Neural progenitor cell (in vitro differentiated cells): ENCODE measurements around the gene TTC21B. TPM values are rescaled to one million over a fixed set of nuclear protein-coding genes. Genes with fewer than 3 reads are reported as not detected.

Experiments
- DNase-seq: peaks from one replicate; pipeline ENCODE4 v3.0.0-alpha.2; 2016; ENCODE audit warnings: low spot score
- H2AFZ ChIP-seq: fragments of 200-600 bp; sonication (generic); replicated peaks from 2 replicates; pipeline ENCODE4 v1.6.1; 2016; ENCODE audit warnings: antibody characterized with exemption
- H3F3A ChIP-seq: fragments of 200-600 bp; sonication (generic); 2 replicates; pipeline ENCODE4 v1.6.1; 2016; ENCODE audit warnings: antibody characterized with exemption, low read depth
- H3K27ac ChIP-seq: fragments of 200-600 bp; sonication (generic); 2 replicates; pipeline ENCODE4 v1.5.1; 2016; ENCODE audit warnings: mild to moderate bottlenecking
- H3K27me3 ChIP-seq: fragments of 200-600 bp; sonication (generic); 2 replicates; pipeline ENCODE4 v1.6.1; 2016; ENCODE audit warnings: mild to moderate bottlenecking, moderate library complexity
- H3K36me3 ChIP-seq: fragments of 200-600 bp; sonication (generic); 2 replicates; pipeline ENCODE4 v1.5.1; 2016
- H3K4me1 ChIP-seq: fragments of 200-600 bp; sonication (generic); 2 replicates; pipeline ENCODE4 v1.6.1; 2016; ENCODE audit warnings: mixed run types
- H3K4me2 ChIP-seq: fragments of 200-600 bp; sonication (generic); 2 replicates; pipeline ENCODE4 v1.6.1; 2016
- H3K4me3 ChIP-seq: fragments of 200-600 bp; sonication (generic); 2 replicates; pipeline ENCODE4 v1.5.1; 2016
- H3K79me2 ChIP-seq: fragments of 200-600 bp; sonication (generic); 2 replicates; pipeline ENCODE4 v1.6.1; 2016; ENCODE audit warnings: low read depth
- H3K9ac ChIP-seq: fragments of 200-600 bp; sonication (generic); 2 replicates; pipeline ENCODE4 v1.6.1; 2016
- H3K9me3 ChIP-seq: fragments of 200-600 bp; sonication (generic); 2 replicates; pipeline ENCODE4 v1.5.1; 2016; ENCODE audit warnings: low read depth
- H4K20me1 ChIP-seq: fragments of 200-600 bp; sonication (generic); 2 replicates; pipeline ENCODE4 v1.6.1; 2016; ENCODE audit warnings: low read depth
- H3K27ac Mint-ChIP-seq: 3 replicates; pipeline ENCODE4 v1.8.0; 2021; ENCODE audit warnings: mixed read lengths
- H3K27me3 Mint-ChIP-seq: 2 replicates; pipeline ENCODE4 v1.8.0; 2022; ENCODE audit warnings: low read depth, mild to moderate bottlenecking, inconsistent platforms, moderate library complexity, mixed read lengths; ENCODE audit not compliant: insufficient read depth
- H3K36me3 Mint-ChIP-seq: 3 replicates; pipeline ENCODE4 v1.8.0; 2021; ENCODE audit warnings: mixed read lengths
- H3K4me1 Mint-ChIP-seq: 3 replicates; pipeline ENCODE4 v1.8.0; 2021; ENCODE audit warnings: mixed read lengths
- H3K4me3 Mint-ChIP-seq: 3 replicates; pipeline ENCODE4 v1.8.0; 2021; ENCODE audit warnings: mild to moderate bottlenecking, moderate library complexity, mixed read lengths
- H3K9me3 Mint-ChIP-seq: 3 replicates; pipeline ENCODE4 v1.8.0; 2020; ENCODE audit warnings: mixed read lengths
- EZH2 ChIP-seq: fragments of 200-600 bp; sonication (generic); IDR thresholded peaks from 2 replicates; pipeline ENCODE4 v1.6.1; 2017; ENCODE audit warnings: antibody characterized with exemption, mild to moderate bottlenecking, moderate library complexity
- EZH2phosphoT487 ChIP-seq: fragments of 200-600 bp; sonication (generic); IDR thresholded peaks from 2 replicates; pipeline ENCODE4 v1.6.1; 2017; ENCODE audit warnings: antibody characterized with exemption
- total RNA-seq: library from RNA; depleted of rRNA; stranded (reverse); fragments of >200 nt; gene quantifications from 2 replicates; pipeline ENCODE4 v1.2.3, GENCODE V29; 2015; ENCODE audit warnings: low replicate concordance
- TF ChIP-seq, protein P1 (sequence below): fragments of 200-600 bp; sonication (generic); IDR thresholded peaks from 2 replicates; pipeline ENCODE4 v1.5.1; 2017; ENCODE audit warnings: antibody characterized with exemption, mild to moderate bottlenecking

The TTC21B gene
- total RNA-seq, 1 donor from 2014 or later, result 46.9 TPM

DNA sequence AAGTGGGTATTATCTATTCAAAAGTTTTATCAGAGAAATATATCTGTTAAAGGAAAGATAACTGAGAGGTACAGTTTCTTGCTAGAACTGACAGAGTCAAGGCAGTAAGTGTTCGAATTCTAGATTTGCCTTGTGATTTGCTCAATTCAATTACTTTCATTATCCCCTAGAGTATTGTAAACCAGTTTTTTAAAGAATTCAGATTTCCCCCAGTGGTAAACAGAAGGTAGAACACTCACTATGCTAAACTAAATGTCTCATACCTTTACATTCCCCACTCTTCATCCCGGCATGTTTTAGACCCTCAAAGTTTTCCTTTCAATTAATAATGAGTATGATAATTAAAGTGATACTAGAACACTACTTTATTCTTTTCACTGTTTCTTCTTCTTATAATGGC lies 28.6 kb downstream of the TTC21B start:
- Histone ChIP-seq H3K9me3 (no peaks in the 10 kb centered on the region), H2AFZ (no peak overlapping the region), H3K36me3 (peaks cover 23% of the 10 kb centered on the region), H3K9ac (no peak overlapping the region), H3K4me1 (no peaks in the 10 kb centered on the region), H3K27me3 (no peaks in the 10 kb centered on the region), H3K4me3 (no peak overlapping the region), H3K79me2 (no peaks in the 10 kb centered on the region), H3K27ac (no peak overlapping the region), H4K20me1 (no peaks in the 10 kb centered on the region), H3F3A (no peaks in the 10 kb centered on the region), H3K4me2 (no peak overlapping the region)
- DNase-seq, result no peak
- Mint-ChIP-seq H3K4me3 (no peak overlapping the region), H3K9me3 (no peaks in the 10 kb centered on the region), H3K36me3 (peaks cover 39% of the 10 kb centered on the region), H3K27ac (no peak overlapping the region), H3K27me3 (no peaks in the 10 kb centered on the region), H3K4me1 (no peaks in the 10 kb centered on the region)
- TF ChIP-seq, protein P1, sequence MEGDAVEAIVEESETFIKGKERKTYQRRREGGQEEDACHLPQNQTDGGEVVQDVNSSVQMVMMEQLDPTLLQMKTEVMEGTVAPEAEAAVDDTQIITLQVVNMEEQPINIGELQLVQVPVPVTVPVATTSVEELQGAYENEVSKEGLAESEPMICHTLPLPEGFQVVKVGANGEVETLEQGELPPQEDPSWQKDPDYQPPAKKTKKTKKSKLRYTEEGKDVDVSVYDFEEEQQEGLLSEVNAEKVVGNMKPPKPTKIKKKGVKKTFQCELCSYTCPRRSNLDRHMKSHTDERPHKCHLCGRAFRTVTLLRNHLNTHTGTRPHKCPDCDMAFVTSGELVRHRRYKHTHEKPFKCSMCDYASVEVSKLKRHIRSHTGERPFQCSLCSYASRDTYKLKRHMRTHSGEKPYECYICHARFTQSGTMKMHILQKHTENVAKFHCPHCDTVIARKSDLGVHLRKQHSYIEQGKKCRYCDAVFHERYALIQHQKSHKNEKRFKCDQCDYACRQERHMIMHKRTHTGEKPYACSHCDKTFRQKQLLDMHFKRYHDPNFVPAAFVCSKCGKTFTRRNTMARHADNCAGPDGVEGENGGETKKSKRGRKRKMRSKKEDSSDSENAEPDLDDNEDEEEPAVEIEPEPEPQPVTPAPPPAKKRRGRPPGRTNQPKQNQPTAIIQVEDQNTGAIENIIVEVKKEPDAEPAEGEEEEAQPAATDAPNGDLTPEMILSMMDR, result no peak
- TF ChIP-seq EZH2 (no peak), EZH2phosphoT487 (no peak)

DNA sequence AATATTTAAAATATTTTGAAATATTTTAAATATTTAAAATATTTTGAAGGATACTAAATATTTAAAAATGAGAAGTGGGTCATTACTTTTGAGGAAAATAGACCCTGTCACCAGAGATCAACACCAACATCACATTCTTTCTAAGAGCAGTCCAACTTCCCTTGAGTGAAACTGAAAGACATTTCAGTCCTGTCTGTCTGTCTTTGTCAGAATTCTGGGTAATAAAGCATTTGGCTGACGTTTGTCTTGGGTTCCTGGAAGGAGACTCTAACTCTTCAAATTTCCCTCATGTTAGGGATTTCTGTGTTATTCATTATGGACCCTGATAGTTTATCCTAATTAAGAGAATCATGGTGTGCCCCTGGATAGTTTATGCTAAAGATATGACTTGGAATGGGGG lies 32.8 kb downstream of the TTC21B start:
- H3K27me3 ChIP-seq, result no peaks in the 10 kb centered on the region
- no peak overlapping the region for H3K4me3 ChIP-seq
- no peaks in the 10 kb centered on the region for H3K27me3 Mint-ChIP-seq
- no peak for DNase-seq
- H3K79me2 ChIP-seq, result no peaks in the 10 kb centered on the region
- peaks cover 26% of the 10 kb centered on the region for H3K36me3 Mint-ChIP-seq
- no peak overlapping the region for H3K4me3 Mint-ChIP-seq
- no peak overlapping the region for H3K27ac ChIP-seq
- no peak for TF ChIP-seq EZH2
- TF ChIP-seq, protein P1, result no peak
- TF ChIP-seq EZH2phosphoT487, result no peak
- peaks cover 15% of the 10 kb centered on the region for H3K36me3 ChIP-seq
- no peak overlapping the region for H3K4me2 ChIP-seq
- no peaks in the 10 kb centered on the region for H4K20me1 ChIP-seq
- no peaks in the 10 kb centered on the region for H3K9me3 Mint-ChIP-seq
- no peak overlapping the region for H2AFZ ChIP-seq
- H3K4me1 ChIP-seq, result no peaks in the 10 kb centered on the region
- no peak overlapping the region for H3K27ac Mint-ChIP-seq
- H3F3A ChIP-seq, result no peaks in the 10 kb centered on the region
- no peak overlapping the region for H3K9ac ChIP-seq
- H3K4me1 Mint-ChIP-seq, result no peaks in the 10 kb centered on the region
- no peaks in the 10 kb centered on the region for H3K9me3 ChIP-seq

DNA sequence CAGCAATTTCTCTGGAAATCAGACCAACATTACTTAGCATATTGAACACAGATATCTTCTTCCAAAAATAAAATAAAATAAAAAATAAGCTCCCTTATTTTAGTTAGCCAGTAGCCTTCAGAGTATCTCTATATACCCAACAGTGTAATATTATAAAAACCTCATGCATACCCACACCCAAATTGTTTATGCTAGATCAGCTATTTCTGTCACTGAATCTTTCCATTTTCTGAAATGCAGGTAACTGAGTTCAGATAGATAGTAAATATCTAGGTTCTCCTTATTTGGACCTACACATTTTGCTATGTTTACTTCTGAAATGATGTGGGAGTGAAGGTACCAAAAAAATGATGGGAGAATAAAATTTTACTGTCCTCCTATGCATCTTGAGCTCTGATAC lies 39.9 kb downstream of the TTC21B start:
- Histone ChIP-seq H2AFZ (no peak overlapping the region), H3K9me3 (no peaks in the 10 kb centered on the region), H3K4me1 (no peaks in the 10 kb centered on the region), H3F3A (no peaks in the 10 kb centered on the region), H3K9ac (no peak overlapping the region), H3K4me2 (no peak overlapping the region), H3K27me3 (no peaks in the 10 kb centered on the region), H3K79me2 (no peaks in the 10 kb centered on the region), H3K27ac (no peak overlapping the region), H3K4me3 (no peak overlapping the region), H4K20me1 (no peaks in the 10 kb centered on the region), H3K36me3 (peaks cover 5% of the 10 kb centered on the region)
- DNase-seq, result no peak
- H3K27ac Mint-ChIP-seq, result no peak overlapping the region
- peaks cover 30% of the 10 kb centered on the region for H3K36me3 Mint-ChIP-seq
- H3K4me1 Mint-ChIP-seq, result no peaks in the 10 kb centered on the region
- no peak overlapping the region for H3K4me3 Mint-ChIP-seq
- no peaks in the 10 kb centered on the region for H3K9me3 Mint-ChIP-seq
- no peaks in the 10 kb centered on the region for H3K27me3 Mint-ChIP-seq
- TF ChIP-seq EZH2phosphoT487 (no peak), EZH2 (no peak)
- TF ChIP-seq, protein P1, result no peak

DNA sequence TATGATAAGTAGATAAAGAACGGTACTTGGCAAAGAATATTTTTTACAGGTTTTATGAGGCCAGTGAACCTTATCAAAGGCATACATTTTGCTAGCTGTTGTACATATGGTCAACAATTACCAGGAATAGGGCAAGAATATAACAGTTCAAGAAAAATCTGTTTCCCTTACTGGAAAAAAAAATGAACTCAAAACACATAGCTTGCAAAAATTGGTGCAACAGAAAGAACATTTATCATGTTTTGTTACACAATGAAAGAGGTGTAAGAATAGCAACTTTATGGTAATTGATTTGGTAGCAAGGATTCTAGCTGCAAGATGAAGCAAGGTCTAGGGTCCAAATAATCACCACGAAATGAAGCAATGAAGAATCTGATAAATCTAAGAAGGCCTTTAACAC lies 41.6 kb downstream of the TTC21B start:
- Mint-ChIP-seq H3K4me1 (no peaks in the 10 kb centered on the region), H3K4me3 (no peak overlapping the region)

More for the DNA sequence above, 41.6 kb downstream of the TTC21B start:
- TF ChIP-seq EZH2phosphoT487, result no peak
- TF ChIP-seq, protein P1, result no peak
- TF ChIP-seq EZH2, result no peak
- Histone ChIP-seq H3K4me1 (no peaks in the 10 kb centered on the region), H3K9ac (no peak overlapping the region), H3K4me2 (no peak overlapping the region), H3K36me3 (peaks cover 4% of the 10 kb centered on the region), H3K79me2 (no peaks in the 10 kb centered on the region), H3F3A (no peaks in the 10 kb centered on the region), H3K9me3 (no peaks in the 10 kb centered on the region), H3K4me3 (no peak overlapping the region), H3K27me3 (no peaks in the 10 kb centered on the region), H4K20me1 (no peaks in the 10 kb centered on the region), H3K27ac (no peak overlapping the region), H2AFZ (no peak overlapping the region)
- H3K9me3 Mint-ChIP-seq, result no peaks in the 10 kb centered on the region
- no peaks in the 10 kb centered on the region for H3K27me3 Mint-ChIP-seq
- DNase-seq, result no peak
- peaks cover 23% of the 10 kb centered on the region for H3K36me3 Mint-ChIP-seq
- H3K27ac Mint-ChIP-seq, result no peak overlapping the region
